Stimulated activated CD4-positive, alpha-beta T cell treated with anti-CD3 and anti-CD28 coated beads, TNF-alpha, amount 100 ng/mL, for 1 hour (primary cell): Measurements from ENCODE around the gene SV2A.

Experiments
- DNase-seq, 3 donors: peaks; one replicate each; pipeline ENCODE4 v3.0.0-alpha.2; 2020; ENCODE audit warnings: low read depth in 3 of 3, low spot score in 1 of 3

The SV2A gene

GRCh38 chr1:149931212-149931790, 13.7 kb upstream of the SV2A start:
- DNase-seq, result no peak

- DNase-seq, result no peak
Measured at GRCh38 chr1:149929856-149930255, 12.2 kb upstream of the SV2A start.

GRCh38 chr1:149928401-149928724, 10.7 kb upstream of the SV2A start:
- DNase-seq, result no peak

GRCh38 chr1:149927563-149928400, 10.1 kb upstream of the SV2A start, which contains the start of gene SF3B4:
TSS of gene SF3B4 (minus strand) at chr1:149927803. CDS start at chr1:149927759, 44 bp downstream.
- peak; percentile 84 to 92 (median 88) for DNase-seq

GRCh38 chr1:149927056-149927562, 9.5 kb upstream of the SV2A start:
- no peak for DNase-seq

GRCh38 chr1:149926296-149926695, 8.7 kb upstream of the SV2A start:
- no peak for DNase-seq

GRCh38 chr1:149925751-149926150, 8.1 kb upstream of the SV2A start:
- DNase-seq, result no peak

GRCh38 chr1:149925345-149925744, 7.7 kb upstream of the SV2A start:
- DNase-seq, result no peak

- DNase-seq, result no peak
Measured at GRCh38 chr1:149923626-149924025, 6.0 kb upstream of the SV2A start.

GRCh38 chr1:149916898-149917252, 769 bp downstream of the SV2A start:
- DNase-seq, result no peak

GRCh38 chr1:149916193-149916897, 1.3 kb downstream of the SV2A start:
- no peak for DNase-seq

GRCh38 chr1:149915429-149916192, 2.0 kb downstream of the SV2A start:
- DNase-seq, result no peak

GRCh38 chr1:149914545-149914944, 3.1 kb downstream of the SV2A start:
- DNase-seq, result no peak

GRCh38 chr1:149906570-149907075, 11.0 kb downstream of the SV2A start:
- DNase-seq, result no peak

- no peak for DNase-seq
Measured at GRCh38 chr1:149903836-149904491, 13.7 kb downstream of the SV2A start.

- DNase-seq, result peak; percentile 40 to 65 (median 53)
Measured at GRCh38 chr1:149899460-149900284, 18.0 kb downstream of the SV2A start, which contains the start of gene BOLA1. TSS of gene BOLA1 (plus strand) at chr1:149899568. CDS start at chr1:149900060, 492 bp downstream.

GRCh38 chr1:149896575-149896974, 21.1 kb downstream of the SV2A start:
- DNase-seq, result no peak

GRCh38 chr1:149888999-149889289, 28.7 kb downstream of the SV2A start:
- DNase-seq, result no peak

- peak; percentile 23 to 48 (median 35) for DNase-seq
Measured at GRCh38 chr1:149888247-149888998, 29.2 kb downstream of the SV2A start.
